Endodermal cell (in vitro differentiated cells): ENCODE data around the gene RPS6KB2. TPM values are rescaled to one million over a fixed set of nuclear protein-coding genes. Genes with fewer than 3 reads are reported as not detected.

Experiments used
- DNase-seq: peaks from one replicate; pipeline ENCODE4 v3.0.0-alpha.2; 2017
- H3K27ac ChIP-seq: 2 replicates; pipeline ENCODE4 v1.5.1; 2013; ENCODE audit warnings: mild to moderate bottlenecking, low read depth, low read length, moderate library complexity
- H3K27me3 ChIP-seq: 2 replicates; pipeline ENCODE4 v1.6.1; 2013; ENCODE audit warnings: mild to moderate bottlenecking, low read length, moderate library complexity; ENCODE audit not compliant: insufficient read depth, control insufficient read depth, poor library complexity, severe bottlenecking
- H3K36me3 ChIP-seq: 2 replicates; pipeline ENCODE4 v1.7.0; 2013; ENCODE audit warnings: mild to moderate bottlenecking, low read length, moderate library complexity; ENCODE audit not compliant: control insufficient read depth, insufficient read depth
- H3K4me1 ChIP-seq: one replicate; pipeline ENCODE4 v1.7.0; 2013; ENCODE audit warnings: low read length; ENCODE audit not compliant: control insufficient read depth, insufficient read depth
- H3K4me3 ChIP-seq: 2 replicates; pipeline ENCODE4 v1.5.1; 2013; ENCODE audit warnings: mild to moderate bottlenecking, low read length, moderate library complexity
- H3K9ac ChIP-seq: 2 replicates; pipeline ENCODE4 v1.6.1; 2013; ENCODE audit warnings: mild to moderate bottlenecking, low read length, moderate library complexity; ENCODE audit not compliant: poor library complexity, severe bottlenecking; ENCODE audit errors: extremely low read depth
- H3K9me3 ChIP-seq: 2 replicates; pipeline ENCODE4 v1.6.1; 2013; ENCODE audit warnings: mild to moderate bottlenecking, low read length, moderate library complexity; ENCODE audit not compliant: control insufficient read depth
- H3K27ac Mint-ChIP-seq: 2 replicates; pipeline ENCODE4 v1.8.0; 2020; ENCODE audit warnings: mixed read lengths
- H3K27me3 Mint-ChIP-seq: 2 replicates; pipeline ENCODE4 v1.8.0; 2021; ENCODE audit warnings: mild to moderate bottlenecking, mixed read lengths; ENCODE audit not compliant: insufficient read depth
- H3K36me3 Mint-ChIP-seq: 2 replicates; pipeline ENCODE4 v1.8.0; 2020; ENCODE audit warnings: low read depth, mixed read lengths
- H3K4me1 Mint-ChIP-seq: 2 replicates; pipeline ENCODE4 v1.8.0; 2020; ENCODE audit warnings: mixed read lengths
- H3K4me3 Mint-ChIP-seq: 2 replicates; pipeline ENCODE4 v1.8.0; 2020; ENCODE audit warnings: mild to moderate bottlenecking, moderate library complexity, mixed read lengths
- H3K9me3 Mint-ChIP-seq: 2 replicates; pipeline ENCODE4 v1.8.0; 2020; ENCODE audit warnings: mild to moderate bottlenecking, mixed read lengths
- CTCF ChIP-seq: fragments of 200-600 bp; sonication (generic); conservative IDR thresholded peaks from 2 replicates; pipeline ENCODE4 v1.5.0; 2021; ENCODE audit warnings: antibody characterized with exemption, mild to moderate bottlenecking
- WGBS, 2 experiments: methylation state at CpG; one replicate each; pipeline versions ENCODE4 v1.1.5 to v1.1.7; 2013; ENCODE audit warnings: missing lambda C conversion rate in 2 of 2, mixed read lengths in 1 of 2; ENCODE audit not compliant: insufficient coverage in 1 of 2, insufficient read length in 1 of 2; 5-methylcytosine and 5-hydroxymethylcytosine counted together
- total RNA-seq, 2 donors: library from RNA; stranded (reverse); fragmentation: NEBNext Ultra II Directional in 1 of 2; extraction: Animal tissue kit (Norgen Biotek cat#: 25700) in 1 of 2; gene quantifications; 2 replicates in 1 of 2; 3 replicates in 1 of 2; pipeline ENCODE4 v1.2.1, GENCODE V29; 2021

The RPS6KB2 gene
- total RNA-seq, 2 donors from 2014 or later, result 47.0 to 51.8 TPM

GRCh38 chr11:67384851-67385366, 43.4 kb upstream of the RPS6KB2 start:
- H3K27ac Mint-ChIP-seq, result no peak overlapping the region

GRCh38 chr11:67387069-67387468, 41.2 kb upstream of the RPS6KB2 start:
- Histone ChIP-seq H3K9me3 (no peaks in the 10 kb centered on the region), H3K4me1 (no peaks in the 10 kb centered on the region), H3K27ac (no peak overlapping the region), H3K36me3 (no peaks in the 10 kb centered on the region), H3K9ac (no peak overlapping the region), H3K4me3 (no peak overlapping the region), H3K27me3 (peaks cover 9% of the 10 kb centered on the region)
- H3K36me3 Mint-ChIP-seq, result no peaks in the 10 kb centered on the region
- peaks cover 19% of the 10 kb centered on the region for H3K27me3 Mint-ChIP-seq
- peak; percentile 58 for DNase-seq
- TF ChIP-seq CTCF, result no peak
- no peak overlapping the region for H3K4me3 Mint-ChIP-seq
- no peak overlapping the region for H3K27ac Mint-ChIP-seq
- H3K9me3 Mint-ChIP-seq, result no peaks in the 10 kb centered on the region
- peaks cover 20% of the 10 kb centered on the region for H3K4me1 Mint-ChIP-seq
- WGBS, 2 experiments, result 53 to 61% methylated on average over 5 to 9 of the region's 9 CpGs

More at GRCh38 chr11:67384851-67385366, 43.4 kb upstream of the RPS6KB2 start:
- Mint-ChIP-seq H3K36me3 (no peaks in the 10 kb centered on the region), H3K9me3 (no peaks in the 10 kb centered on the region), H3K4me3 (no peak overlapping the region), H3K4me1 (peaks cover 20% of the 10 kb centered on the region), H3K27me3 (peaks cover 30% of the 10 kb centered on the region)
- Histone ChIP-seq H3K9ac (no peak overlapping the region), H3K9me3 (no peaks in the 10 kb centered on the region), H3K4me3 (no peak overlapping the region), H3K4me1 (no peaks in the 10 kb centered on the region), H3K36me3 (no peaks in the 10 kb centered on the region), H3K27ac (no peak overlapping the region), H3K27me3 (peaks cover 9% of the 10 kb centered on the region)
- TF ChIP-seq CTCF, result no peak
- no peak for DNase-seq
- whole genome bisulfite sequencing, 2 experiments, result 89 to 100% methylated on average over 3 of the region's 3 CpGs

GRCh38 chr11:67387518-67387917, 40.8 kb upstream of the RPS6KB2 start:
- H3K27ac ChIP-seq, result no peak overlapping the region
- no peak overlapping the region for H3K27ac Mint-ChIP-seq
- H3K9me3 Mint-ChIP-seq, result no peaks in the 10 kb centered on the region
- no peak overlapping the region for H3K4me3 ChIP-seq
- H3K27me3 ChIP-seq, result peaks cover 9% of the 10 kb centered on the region
- no peak overlapping the region for H3K4me3 Mint-ChIP-seq
- no peaks in the 10 kb centered on the region for H3K9me3 ChIP-seq
- peaks cover 18% of the 10 kb centered on the region for H3K27me3 Mint-ChIP-seq
- H3K36me3 ChIP-seq, result no peaks in the 10 kb centered on the region
- no peak for TF ChIP-seq CTCF
- peaks cover 22% of the 10 kb centered on the region for H3K4me1 Mint-ChIP-seq
- WGBS, 2 experiments, result 73 to 83% methylated on average over 1 to 6 of the region's 6 CpGs
- H3K9ac ChIP-seq, result no peak overlapping the region
- peak; percentile 62 for DNase-seq
- H3K36me3 Mint-ChIP-seq, result no peaks in the 10 kb centered on the region
- H3K4me1 ChIP-seq, result no peaks in the 10 kb centered on the region
